ENCODE measurements around the gene RGS11.

DNA sequence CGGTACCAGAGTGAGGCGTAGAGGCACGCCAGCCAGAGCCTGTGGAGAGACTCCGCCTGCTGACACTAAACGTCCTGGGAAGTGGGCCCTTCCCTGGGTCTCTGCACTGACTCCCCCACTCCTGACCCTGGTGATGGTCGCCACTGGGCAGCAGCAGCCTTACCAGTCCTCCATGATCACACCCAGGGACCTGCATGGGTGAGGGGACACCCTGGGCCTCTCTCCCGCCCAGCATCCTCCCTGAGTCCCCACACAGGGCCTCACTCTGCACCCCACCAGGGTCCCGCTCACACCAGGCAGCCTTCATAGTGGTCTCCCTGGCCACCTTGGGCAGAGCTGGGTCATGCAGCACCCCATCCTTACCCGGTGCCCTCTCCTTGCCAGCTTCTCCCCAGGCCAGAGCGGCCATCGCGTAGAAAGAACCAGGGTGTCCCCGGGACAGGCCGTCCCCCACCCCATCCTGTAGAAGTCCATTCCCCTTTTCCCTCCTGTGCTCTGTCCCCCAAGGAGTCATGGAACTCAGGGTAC is 10.7 kb downstream of the RGS11 start:
- TF ChIP-seq EP300 (IDR thresholded peaks at IDR 0.05) (no peak), POLR2AphosphoS5 (IDR thresholded peaks at IDR 0.05) (no peak)
- TF ChIP-seq, protein P1, sequence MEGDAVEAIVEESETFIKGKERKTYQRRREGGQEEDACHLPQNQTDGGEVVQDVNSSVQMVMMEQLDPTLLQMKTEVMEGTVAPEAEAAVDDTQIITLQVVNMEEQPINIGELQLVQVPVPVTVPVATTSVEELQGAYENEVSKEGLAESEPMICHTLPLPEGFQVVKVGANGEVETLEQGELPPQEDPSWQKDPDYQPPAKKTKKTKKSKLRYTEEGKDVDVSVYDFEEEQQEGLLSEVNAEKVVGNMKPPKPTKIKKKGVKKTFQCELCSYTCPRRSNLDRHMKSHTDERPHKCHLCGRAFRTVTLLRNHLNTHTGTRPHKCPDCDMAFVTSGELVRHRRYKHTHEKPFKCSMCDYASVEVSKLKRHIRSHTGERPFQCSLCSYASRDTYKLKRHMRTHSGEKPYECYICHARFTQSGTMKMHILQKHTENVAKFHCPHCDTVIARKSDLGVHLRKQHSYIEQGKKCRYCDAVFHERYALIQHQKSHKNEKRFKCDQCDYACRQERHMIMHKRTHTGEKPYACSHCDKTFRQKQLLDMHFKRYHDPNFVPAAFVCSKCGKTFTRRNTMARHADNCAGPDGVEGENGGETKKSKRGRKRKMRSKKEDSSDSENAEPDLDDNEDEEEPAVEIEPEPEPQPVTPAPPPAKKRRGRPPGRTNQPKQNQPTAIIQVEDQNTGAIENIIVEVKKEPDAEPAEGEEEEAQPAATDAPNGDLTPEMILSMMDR (IDR thresholded peaks at IDR 0.05) = no peak
